Raji (cell line): ENCODE data around the gene CADPS2.

Source experiments
- POLR2A ChIP-seq: IDR thresholded peaks from 2 replicates; pipeline ENCODE4 v1.6.1; 2011; ENCODE audit warnings: low read depth, low read length, control low read depth; ENCODE audit not compliant: insufficient read depth

CADPS2 gene

DNA sequence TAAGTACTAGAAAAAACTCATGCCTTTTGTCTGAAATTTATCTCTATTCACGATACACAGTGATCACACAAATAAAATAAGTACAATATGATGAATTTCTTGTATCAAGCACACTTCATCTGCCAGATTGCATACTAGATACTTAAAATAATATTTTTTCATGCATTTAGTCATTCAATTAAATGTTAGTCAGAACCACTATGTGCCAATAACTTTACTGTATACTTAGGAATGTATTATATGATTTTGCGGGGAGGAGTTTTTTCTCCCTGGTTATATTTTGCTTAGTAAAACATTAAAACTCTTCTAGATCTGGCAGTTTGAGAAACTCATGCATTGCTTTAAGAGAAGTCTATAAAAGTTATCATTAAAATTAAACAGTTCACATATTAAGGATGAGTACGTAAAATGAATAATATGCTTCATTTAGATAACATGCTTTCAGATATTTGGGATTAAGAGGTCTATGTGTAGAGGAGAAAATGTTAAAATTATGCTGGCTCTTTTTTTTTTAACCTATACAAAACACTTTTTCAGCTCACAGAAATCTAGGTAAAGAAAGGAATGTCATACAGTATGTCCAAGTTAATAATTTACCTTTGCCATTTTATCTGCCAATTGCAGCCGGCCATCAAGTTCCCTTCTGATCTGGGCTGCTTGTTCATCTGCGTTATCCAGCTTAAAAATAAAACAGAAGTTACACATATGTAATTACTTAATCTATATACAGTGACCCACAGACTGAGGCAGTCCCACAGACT lies 257.4 kb downstream of the CADPS2 start:
- TF ChIP-seq POLR2A: no peak

DNA sequence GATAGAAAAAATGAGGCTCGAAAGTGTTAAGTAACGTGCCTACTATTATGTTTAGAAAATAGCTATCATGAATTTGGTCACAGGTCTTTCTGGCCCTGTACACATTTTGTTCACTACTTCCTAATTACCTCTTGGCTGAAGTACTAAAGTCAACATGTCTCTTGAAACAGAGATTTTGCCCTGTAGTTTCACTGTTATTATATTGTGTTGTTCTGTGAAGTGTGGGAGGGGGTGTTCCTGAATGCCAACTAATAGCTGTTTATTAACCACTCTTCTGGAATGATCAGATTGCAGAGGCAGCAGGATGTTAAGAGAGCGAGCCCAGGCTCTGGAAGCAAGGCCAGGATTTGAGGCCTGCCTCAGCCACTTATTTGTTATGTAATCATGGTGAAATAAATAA lies 259.5 kb downstream of the CADPS2 start:
- no peak for TF ChIP-seq POLR2A

DNA sequence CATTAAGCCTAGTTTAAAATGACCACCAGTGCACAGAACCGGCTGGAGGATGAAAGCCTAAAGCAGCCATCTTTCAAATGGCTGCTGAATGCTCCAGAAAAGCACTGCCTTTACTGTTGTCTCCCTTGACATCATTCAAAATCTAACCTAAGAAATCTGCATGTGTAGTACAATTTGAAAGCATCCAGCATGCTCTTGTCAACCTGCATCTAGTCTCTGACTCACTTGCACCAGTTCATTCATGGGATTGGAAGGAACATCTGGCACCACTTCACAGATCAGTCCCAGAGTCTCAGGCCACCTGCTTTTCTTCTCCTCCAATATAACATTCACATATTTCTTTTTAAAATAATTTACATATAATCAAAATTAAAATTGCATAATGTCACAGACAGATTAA lies 263.6 kb downstream of the CADPS2 start:
- TF ChIP-seq POLR2A: no peak

DNA sequence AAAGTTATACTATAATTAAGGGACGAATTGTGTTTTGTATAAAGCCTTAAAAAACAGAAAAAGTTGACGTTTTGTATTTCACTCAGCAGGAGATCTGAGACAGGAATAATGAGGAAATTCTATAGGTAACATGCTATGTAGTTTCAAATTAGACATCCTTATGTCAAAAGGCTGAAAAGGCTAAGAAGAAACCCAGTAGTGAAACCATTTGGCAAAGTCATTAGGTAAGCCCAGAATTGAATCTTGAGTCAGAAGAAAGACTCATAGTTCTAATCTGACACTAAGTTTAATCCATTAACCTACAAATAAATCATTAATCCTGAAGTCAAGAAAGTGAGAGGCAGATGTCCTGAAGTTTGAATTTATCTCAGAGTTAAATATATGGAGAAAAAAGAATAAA lies 266.6 kb downstream of the CADPS2 start:
- TF ChIP-seq POLR2A: no peak

DNA sequence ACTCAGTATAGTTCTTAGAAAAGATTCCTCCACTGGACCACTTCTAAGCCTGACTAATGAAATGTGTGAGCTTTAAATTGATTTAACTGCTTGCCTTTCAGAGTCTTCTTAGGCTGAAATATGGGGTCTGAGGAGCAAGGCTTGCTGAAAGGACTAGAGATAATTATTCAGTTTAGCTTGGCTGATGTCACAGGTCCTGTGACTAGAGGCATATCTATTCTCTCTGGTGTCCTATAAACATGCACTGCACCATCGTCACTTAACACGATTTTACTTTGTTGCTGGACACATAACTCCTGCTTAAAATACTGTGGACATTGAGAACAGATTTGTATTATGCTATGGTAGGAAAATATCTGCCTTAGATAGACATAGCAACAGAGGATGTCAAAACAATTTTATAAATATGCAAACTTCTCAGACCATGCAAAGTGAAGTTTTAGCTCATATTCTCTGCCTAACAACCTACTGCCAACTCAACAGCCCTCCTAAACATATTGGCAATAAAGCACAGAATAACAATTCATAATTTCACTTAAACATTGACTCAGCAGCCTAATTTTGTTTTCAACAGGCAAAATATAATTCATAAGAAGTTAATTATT lies 267.6 kb downstream of the CADPS2 start:
- no peak for TF ChIP-seq POLR2A

DNA sequence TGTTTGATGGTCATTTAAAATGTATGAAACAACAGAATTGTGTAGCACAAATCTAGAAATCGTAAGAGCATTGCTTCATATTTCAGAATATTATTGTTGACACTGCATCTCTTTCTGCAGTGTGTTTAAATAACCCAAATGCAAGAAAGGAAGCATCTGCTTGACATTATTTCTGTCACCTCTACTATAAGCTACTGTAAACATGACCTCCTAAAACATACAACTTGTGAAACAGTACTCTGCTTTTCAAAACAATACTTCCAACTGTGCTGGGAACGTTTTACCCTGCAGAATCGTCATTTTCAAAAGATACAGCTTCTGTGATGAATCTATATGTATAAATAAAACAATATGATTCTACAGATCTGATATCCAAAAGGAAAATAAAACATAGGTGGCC lies 269.3 kb downstream of the CADPS2 start:
- no peak for TF ChIP-seq POLR2A

DNA sequence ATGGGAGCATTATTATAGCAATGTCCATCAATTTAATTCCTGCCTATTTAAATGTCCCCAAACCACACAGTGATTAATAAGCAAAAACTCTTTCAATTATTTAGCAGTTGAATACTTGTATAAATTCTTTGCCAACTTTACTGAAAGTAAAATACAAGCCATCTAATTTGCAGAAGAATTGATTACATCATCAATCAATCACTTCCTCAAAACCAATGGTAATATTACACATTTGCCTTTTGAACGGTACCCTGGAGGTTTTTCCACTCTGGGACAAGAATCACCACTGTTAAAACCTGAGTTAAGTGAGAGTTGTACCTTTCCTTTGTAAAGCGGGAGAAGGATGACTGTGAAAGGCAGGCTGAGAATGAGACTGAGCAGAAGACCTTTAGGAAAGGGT lies 280.3 kb downstream of the CADPS2 start:
- no peak for TF ChIP-seq POLR2A

DNA sequence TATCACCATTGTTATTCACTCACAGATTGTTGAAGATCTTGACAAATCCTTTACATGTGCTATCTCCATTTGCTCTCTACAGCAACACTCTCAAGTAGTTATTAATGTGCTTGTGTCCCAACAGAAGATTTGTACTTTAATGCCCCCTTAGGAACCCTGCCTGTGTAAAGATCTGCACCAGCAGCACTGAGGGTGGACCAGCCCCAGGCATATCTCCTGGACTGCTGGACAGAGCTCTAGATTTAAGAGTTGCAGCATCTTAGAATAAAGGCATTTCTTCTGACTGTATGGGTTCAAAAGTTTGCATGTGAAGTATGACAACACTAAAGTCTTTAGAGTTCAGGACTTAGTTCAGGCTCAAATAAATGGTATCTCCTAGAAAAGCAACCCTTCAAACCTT lies 282.0 kb downstream of the CADPS2 start:
- no peak for TF ChIP-seq POLR2A

DNA sequence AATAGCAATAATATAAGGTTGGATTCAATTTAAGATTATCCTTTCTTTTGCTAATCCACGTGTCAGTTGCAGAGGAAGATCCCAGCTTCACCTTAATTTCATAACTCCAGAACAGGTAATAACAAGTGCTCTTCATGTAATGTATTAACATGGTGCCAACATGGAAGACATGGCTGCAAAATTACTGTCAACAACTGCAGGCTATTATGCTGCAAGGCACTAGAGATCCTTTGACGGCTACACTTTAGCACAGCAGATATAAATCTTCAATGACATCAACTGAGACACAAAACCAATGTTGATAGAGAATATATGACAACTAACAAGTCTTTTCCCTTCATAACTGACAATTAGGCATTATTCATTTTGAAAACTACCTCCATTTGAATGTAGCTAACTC lies 283.5 kb downstream of the CADPS2 start:
- no peak for TF ChIP-seq POLR2A

DNA sequence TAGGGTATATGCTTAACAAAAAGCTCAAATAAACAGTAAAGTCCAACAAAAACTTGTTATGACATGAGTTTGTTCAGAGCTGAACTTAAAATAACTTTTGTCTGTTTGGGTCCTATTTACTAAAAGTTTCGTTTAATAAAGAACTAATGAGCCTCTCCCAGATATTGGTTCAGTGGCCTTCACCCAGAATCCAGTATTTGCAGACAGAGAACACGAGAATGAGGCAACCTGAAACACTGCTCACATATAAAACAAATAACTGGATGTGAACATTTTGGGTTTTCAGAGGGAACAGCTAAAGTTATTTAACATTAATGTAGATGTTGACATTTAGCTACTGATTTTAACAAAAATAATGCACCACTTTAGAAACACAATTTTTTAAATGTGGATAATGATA lies 285.6 kb downstream of the CADPS2 start:
- no peak for TF ChIP-seq POLR2A

DNA sequence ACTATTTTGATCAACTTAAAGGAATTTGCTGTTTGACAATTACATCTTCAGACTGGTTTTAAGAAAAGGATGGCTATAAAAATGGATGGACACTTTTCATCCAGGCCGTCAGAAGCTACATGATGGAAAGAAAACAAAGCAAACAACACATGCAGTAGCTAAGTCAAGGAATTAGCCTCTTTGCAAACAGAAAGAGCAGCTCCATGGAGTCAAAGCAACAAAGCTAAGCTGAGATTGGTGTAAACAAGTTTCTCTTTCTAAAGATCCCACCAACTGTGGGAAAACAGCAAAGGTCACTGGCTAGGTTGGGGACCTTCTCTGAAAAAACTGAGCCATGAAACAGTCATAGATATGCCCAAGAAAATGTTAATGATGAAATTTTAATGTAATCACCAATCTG lies 286.2 kb downstream of the CADPS2 start:
- no peak for TF ChIP-seq POLR2A

DNA sequence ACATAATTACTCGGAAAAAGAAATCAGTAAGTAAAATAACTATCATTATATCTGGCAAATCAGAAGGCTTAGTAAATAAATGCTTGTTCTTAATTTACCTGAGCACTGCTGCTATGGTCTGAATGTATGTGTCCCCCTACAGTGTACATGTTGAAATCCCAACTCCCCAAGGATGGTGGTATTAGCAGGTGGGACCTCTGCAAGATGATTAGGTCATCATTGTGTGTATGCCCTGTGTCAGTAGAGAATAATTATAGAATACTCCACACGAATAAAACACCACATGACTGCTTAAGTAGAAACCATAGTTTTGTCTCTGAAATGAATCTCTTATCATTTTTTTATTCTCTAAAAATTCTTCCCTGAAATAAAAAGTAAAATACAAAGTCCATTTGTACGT lies 289.0 kb downstream of the CADPS2 start:
- no peak for TF ChIP-seq POLR2A

DNA sequence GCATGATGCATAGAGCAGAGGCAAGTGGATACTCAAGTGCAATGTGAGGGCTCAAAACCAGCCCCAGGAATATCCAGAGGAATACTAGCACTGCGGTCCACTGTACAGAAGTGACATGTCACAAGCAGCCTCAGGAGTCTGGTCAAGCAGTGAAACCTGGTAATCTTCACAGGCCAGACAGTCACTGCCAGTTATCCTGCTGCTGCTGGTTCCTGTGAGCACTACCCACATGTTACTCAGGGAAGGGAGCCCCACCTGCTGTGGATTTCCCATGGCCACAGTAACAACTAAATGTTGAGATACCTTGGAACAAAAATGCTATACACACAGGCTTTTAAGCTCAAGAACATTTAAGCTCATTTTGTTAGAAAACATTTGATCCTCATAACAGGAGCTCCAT lies 290.4 kb downstream of the CADPS2 start:
- no peak for TF ChIP-seq POLR2A

DNA sequence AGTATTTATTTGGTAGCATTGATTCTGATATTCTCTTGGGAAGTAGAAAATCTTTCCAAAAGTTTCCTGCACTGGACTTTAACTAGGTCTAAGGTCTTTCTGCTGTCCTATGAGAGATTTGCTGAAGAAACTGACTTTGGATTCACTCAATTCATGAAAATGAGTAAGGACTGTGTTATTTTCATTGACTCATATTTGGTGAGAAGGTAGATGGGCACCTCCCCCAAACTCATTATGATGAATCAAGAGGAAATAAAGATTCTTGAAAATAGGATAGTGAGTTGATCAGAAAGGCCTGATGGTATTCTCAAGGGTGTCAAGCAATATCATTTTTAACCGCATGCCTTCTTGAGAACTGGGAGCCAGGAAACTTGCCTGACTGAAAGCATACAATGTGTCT lies 297.6 kb downstream of the CADPS2 start:
- no peak for TF ChIP-seq POLR2A

DNA sequence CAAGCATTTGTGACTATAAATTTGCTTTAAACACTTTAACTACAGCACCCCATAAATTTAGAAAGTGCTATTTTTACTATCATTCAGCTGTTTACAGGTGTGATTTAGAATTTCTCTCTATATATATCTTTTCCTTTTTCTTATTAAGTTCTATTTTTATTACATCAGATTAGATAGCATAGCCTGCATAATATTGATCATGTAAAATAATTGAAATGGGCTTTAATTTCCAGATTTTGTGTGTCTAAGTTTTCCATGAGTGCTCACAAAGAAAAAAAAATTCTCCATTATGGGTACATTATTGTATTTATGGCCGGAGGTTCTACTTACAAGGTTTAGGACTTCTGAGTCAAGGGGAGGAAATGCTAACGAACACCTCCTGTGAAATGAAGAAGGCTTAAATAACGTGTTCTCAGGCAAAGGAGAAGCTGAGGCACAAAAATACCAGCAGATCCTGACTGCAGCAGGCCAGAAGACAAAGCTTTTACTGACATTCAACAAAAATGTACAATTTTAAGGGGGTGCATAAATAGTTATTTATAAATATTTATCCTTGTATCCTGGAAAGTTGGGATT lies 301.5 kb downstream of the CADPS2 start:
- TF ChIP-seq POLR2A: no peak

DNA sequence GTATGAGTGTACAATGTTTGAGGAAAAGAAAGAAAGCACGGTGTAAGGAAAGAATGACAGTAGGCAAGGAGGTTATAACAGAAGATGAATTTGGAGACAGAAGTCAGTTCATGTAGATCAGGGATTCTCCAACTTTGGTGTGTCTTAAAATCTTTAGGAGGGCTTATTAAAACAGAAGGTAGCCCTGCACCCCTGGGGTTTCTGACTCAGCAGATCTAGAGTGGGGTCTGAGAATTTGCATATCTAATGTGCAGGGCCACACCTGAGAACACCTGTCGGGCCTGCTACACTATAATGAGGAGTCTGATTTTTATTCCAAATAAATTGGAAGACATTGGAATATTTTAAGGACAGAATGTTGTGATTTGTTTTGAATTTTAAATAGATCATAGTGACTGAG lies 307.9 kb downstream of the CADPS2 start:
- no peak for TF ChIP-seq POLR2A
